ENCODE measurements around the gene ENPP5. TPM values are rescaled to one million over a fixed set of nuclear protein-coding genes. Genes with fewer than 3 reads are reported as not detected.

The ENPP5 gene
- total RNA-seq, 1 donor, result 1.9 TPM

GRCh38 chr6:46115634-46116033 lies 55.1 kb downstream of the ENPP5 start:
- no peak for DNase-seq (ENCODE audit: low read depth in 2 of 3, low spot score in 2 of 3)

- DNase-seq (ENCODE audit: low read depth in 2 of 3, low spot score in 2 of 3), result no peak
These were observed 57.4 kb downstream of the ENPP5 start for GRCh38 chr6:46113370-46113769.

Other genes starting within 250 kb of the ENPP5 start
- under 0.01 TPM for gene CLIC5, start 155.1 kb downstream of the ENPP5 start, total RNA-seq
- gene ENPP4, start 41.0 kb downstream of the ENPP5 start, total RNA-seq, result 6.2 TPM